Heart left ventricle (tissue), 11 donors: ENCODE results near the gene OGFOD1. TPM values are rescaled to one million over a fixed set of nuclear protein-coding genes. Genes with fewer than 3 reads are reported as not detected.

Experiments used
- polyA plus RNA-seq, 2 donors: library from polyadenylated mRNA; stranded (reverse); fragments of 200-250 nt; gene quantifications; one replicate each; pipeline ENCODE4 v1.2.3, GENCODE V29; 2013
- total RNA-seq, 9 donors: library from RNA; depleted of rRNA in 2 of 9; stranded (reverse); fragments of >200 nt in 2 of 9; fragmentation: NEBNext Ultra II Directional in 3 of 9; extraction: Animal tissue kit (Norgen Biotek cat#: 25700) in 3 of 9; gene quantifications; one replicate each; pipeline versions ENCODE4 v1.1.0 to v1.2.4, GENCODE V29; 2016 to 2023
- donor health status: ischemic (EF 13 %, LVEDD 7.1; RV severe dilation, severe dysfunction).
- donor health status: healthy with polysubstance abuse.
- donor health status: DM: no; HTN: yes; CAD: no.
- donor health status: DM: no; HTN: no; CAD: no.
- donor health status: ischemic (EF 25% LVEDD 5.7; RV mildly dilated, moderate dysfunction).
- donor health status: healthy.
- donor health status: DM: yes; HTN: yes; CAD: no.
- donor health status: PGD.
- donor health status: nonischemic (EF 23%, LVEDD 6.1; RV moderate dilation, normal function).

OGFOD1 gene
- total and polyA plus RNA-seq, 11 donors, result 11.4 to 39.1 (median 31.9) TPM

Other genes with a start within 250 kb of the OGFOD1 start
- gene AMFR, start 26.0 kb upstream of the OGFOD1 start, total RNA-seq, result 100 to 1,000 TPM in 2 of 9 donors, 10 to 100 TPM in 7; 57.1 to 146 (median 84.8) TPM
- 10 to 100 TPM; 26.4 to 97.4 TPM for gene AMFR, start 26.0 kb upstream of the OGFOD1 start, polyA plus RNA-seq
- gene NUDT21, start 222 bp upstream of the OGFOD1 start, total RNA-seq, result 10 to 100 TPM; 35.2 to 74.3 (median 65.9) TPM
- 10 to 100 TPM; 10.9 to 53.8 TPM for gene NUDT21, start 222 bp upstream of the OGFOD1 start, polyA plus RNA-seq
- 10 to 100 TPM; 31.2 to 76.2 (median 49.4) TPM for gene BBS2, start 68.5 kb downstream of the OGFOD1 start, total RNA-seq
- gene BBS2, start 68.5 kb downstream of the OGFOD1 start, polyA plus RNA-seq, result 10 to 100 TPM; 12.2 to 24.6 TPM
- gene MT4, start 113.5 kb downstream of the OGFOD1 start, total RNA-seq, result not detected
- not detected for gene MT4, start 113.5 kb downstream of the OGFOD1 start, polyA plus RNA-seq
- gene MT3, start 138.0 kb downstream of the OGFOD1 start, total RNA-seq, result 1 to 10 TPM in 8 of 9 donors, not detected in 1; 1.3 to 6.9 (median 3.7) TPM
- gene MT3, start 138.0 kb downstream of the OGFOD1 start, polyA plus RNA-seq, result 10 to 100 TPM in 1 of 2 donors, 1 to 10 TPM in 1; 2.3 to 20.0 TPM
- gene MT2A, start 157.0 kb downstream of the OGFOD1 start, total RNA-seq, result 100 to 1,000 TPM in 6 of 9 donors, 10 to 100 TPM in 3; 44.3 to 318 (median 125) TPM
- 100 to 1,000 TPM; 105 to 299 TPM for gene MT2A, start 157.0 kb downstream of the OGFOD1 start, polyA plus RNA-seq
- 100 to 1,000 TPM in 5 of 9 donors, 10 to 100 TPM in 4; 64.8 to 192 (median 103) TPM for gene MT1E, start 174.2 kb downstream of the OGFOD1 start, total RNA-seq
- gene MT1E, start 174.2 kb downstream of the OGFOD1 start, polyA plus RNA-seq, result 100 to 1,000 TPM in 1 of 2 donors, 10 to 100 TPM in 1; 33.3 to 172 TPM
- gene MT1M, start 181.1 kb downstream of the OGFOD1 start, total RNA-seq, result 10 to 100 TPM in 1 of 9 donors, 1 to 10 TPM in 6, under 1 TPM in 2; 0.61 to 16.2 (median 2.2) TPM
- gene MT1M, start 181.1 kb downstream of the OGFOD1 start, polyA plus RNA-seq, result 10 to 100 TPM in 1 of 2 donors, 1 to 10 TPM in 1; 7.4 to 11.2 TPM
- 10 to 100 TPM in 2 of 9 donors, 1 to 10 TPM in 6, under 1 TPM in 1; 0.92 to 30.1 (median 3.3) TPM for gene MT1A, start 187.1 kb downstream of the OGFOD1 start, total RNA-seq
- gene MT1A, start 187.1 kb downstream of the OGFOD1 start, polyA plus RNA-seq, result 10 to 100 TPM in 1 of 2 donors, 1 to 10 TPM in 1; 8.4 to 43.3 TPM
- not detected for gene MT1B, start 200.3 kb downstream of the OGFOD1 start, total RNA-seq
- not detected for gene MT1B, start 200.3 kb downstream of the OGFOD1 start, polyA plus RNA-seq
- gene MT1F, start 206.4 kb downstream of the OGFOD1 start, total RNA-seq, result 1 to 10 TPM in 7 of 9 donors, not detected in 2; 1.3 to 8.1 (median 3.3) TPM
- 1 to 10 TPM; 1.3 to 1.4 TPM for gene MT1F, start 206.4 kb downstream of the OGFOD1 start, polyA plus RNA-seq
- gene MT1G, start 216.5 kb downstream of the OGFOD1 start, total RNA-seq, result 10 to 100 TPM in 1 of 9 donors, 1 to 10 TPM in 2, not detected in 6; 1.4 to 19.1 (median 6.0) TPM
- 1 to 10 TPM in 1 of 2 donors, not detected in 1; 7.2 TPM for gene MT1G, start 216.5 kb downstream of the OGFOD1 start, polyA plus RNA-seq
- 1 to 10 TPM in 2 of 9 donors, not detected in 7; 2.2 to 3.1 TPM for gene MT1H, start 218.3 kb downstream of the OGFOD1 start, total RNA-seq
- gene MT1H, start 218.3 kb downstream of the OGFOD1 start, polyA plus RNA-seq, result not detected
- 100 to 1,000 TPM in 4 of 9 donors, 10 to 100 TPM in 5; 20.6 to 918 (median 77.7) TPM for gene MT1X, start 230.9 kb downstream of the OGFOD1 start, total RNA-seq
- gene MT1X, start 230.9 kb downstream of the OGFOD1 start, polyA plus RNA-seq, result 100 to 1,000 TPM; 144 to 145 TPM